Adrenal gland (tissue), 5 donors: ENCODE measurements around the gene EXD3.

ENCODE experiments used
- POLR2A ChIP-seq, 2 donors: fragments of 450-650 bp; IDR thresholded peaks; one replicate each; pipeline ENCODE4 v1.6.1; 2017; ENCODE audit warnings: antibody characterized with exemption in 2 of 2, mild to moderate bottlenecking in 2 of 2, moderate library complexity in 1 of 2
- TF ChIP-seq, protein P1 (sequence below), 6 experiments: fragments of 450-650 bp in 4 of 6; fragments of 200-600 bp in 2 of 6; sonication (generic) in 1 of 6; IDR thresholded peaks; 1 replicate in 5 of 6; 2 replicates in 1 of 6; pipeline versions ENCODE4 v1.5.1 to v1.8.0; 2016 to 2021; ENCODE audit warnings: antibody characterized with exemption in 6 of 6, mild to moderate bottlenecking in 2 of 6, moderate library complexity in 1 of 6
- donor health status: DM: no; HTN: no; CAD: no.

DNA sequence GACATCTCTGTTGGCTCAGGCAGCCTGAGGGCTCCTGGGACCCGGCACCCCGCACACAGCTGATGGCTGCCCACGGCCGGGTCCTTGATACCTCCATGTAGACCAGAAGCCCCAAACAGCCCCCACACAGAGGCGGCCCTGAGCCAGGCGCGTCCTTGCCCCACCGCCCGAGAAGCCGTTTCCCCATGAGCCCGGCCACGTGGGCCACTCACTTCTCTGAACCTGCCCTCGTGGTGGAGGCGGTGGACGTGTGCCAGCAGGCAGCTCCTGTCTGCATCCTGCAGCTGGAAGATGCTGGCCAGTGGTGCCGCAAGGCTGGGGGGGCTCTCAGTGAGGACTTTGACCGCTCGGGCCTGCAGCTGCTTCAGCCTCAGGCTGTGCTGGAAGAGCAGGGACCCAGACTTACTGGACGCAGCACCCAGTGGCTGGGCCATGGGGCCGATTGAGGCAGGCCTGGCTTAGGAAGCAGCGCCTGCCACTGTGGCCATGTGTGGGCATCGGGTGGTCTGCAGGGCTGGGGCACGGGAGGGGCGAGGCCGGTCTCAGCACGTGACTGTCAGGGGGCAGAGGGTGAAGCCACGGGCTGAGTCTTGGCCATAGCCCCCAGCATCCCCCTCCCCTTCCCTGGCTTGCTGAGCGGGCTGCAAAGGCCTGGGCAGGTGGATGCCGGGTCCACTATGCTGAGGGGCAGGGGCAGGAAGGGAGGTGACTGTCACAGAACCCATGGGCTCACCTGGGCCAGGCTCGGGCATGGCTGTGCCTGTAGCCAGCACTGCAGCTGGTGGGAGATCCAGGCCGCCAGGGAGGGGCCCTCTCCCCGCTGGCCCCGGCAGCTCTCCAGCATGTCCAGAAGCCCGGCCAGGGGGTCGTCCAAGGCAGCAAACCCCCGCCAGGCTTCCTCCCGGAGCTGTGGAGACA is 50.0 kb downstream of the EXD3 start:
- TF ChIP-seq, protein P1, sequence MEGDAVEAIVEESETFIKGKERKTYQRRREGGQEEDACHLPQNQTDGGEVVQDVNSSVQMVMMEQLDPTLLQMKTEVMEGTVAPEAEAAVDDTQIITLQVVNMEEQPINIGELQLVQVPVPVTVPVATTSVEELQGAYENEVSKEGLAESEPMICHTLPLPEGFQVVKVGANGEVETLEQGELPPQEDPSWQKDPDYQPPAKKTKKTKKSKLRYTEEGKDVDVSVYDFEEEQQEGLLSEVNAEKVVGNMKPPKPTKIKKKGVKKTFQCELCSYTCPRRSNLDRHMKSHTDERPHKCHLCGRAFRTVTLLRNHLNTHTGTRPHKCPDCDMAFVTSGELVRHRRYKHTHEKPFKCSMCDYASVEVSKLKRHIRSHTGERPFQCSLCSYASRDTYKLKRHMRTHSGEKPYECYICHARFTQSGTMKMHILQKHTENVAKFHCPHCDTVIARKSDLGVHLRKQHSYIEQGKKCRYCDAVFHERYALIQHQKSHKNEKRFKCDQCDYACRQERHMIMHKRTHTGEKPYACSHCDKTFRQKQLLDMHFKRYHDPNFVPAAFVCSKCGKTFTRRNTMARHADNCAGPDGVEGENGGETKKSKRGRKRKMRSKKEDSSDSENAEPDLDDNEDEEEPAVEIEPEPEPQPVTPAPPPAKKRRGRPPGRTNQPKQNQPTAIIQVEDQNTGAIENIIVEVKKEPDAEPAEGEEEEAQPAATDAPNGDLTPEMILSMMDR (IDR thresholded peaks at IDR 0.05): no peak
- no peak for TF ChIP-seq POLR2A (IDR thresholded peaks at IDR 0.05)
